NCI-H187 treated with DMSO at 0.1 percent for 48 hours (cell line): ENCODE data around the gene SPTBN4.
"Not testable (repeated sequence)": the region's sequence is repeated elsewhere in the genome, so short reads cannot be mapped to it uniquely, and the experiment has no call there.

Experiments
- DNase-seq: peaks from one replicate; lab custom pipeline; 2025; lab: John Stamatoyannopoulos, UW

The SPTBN4 gene

DNA sequence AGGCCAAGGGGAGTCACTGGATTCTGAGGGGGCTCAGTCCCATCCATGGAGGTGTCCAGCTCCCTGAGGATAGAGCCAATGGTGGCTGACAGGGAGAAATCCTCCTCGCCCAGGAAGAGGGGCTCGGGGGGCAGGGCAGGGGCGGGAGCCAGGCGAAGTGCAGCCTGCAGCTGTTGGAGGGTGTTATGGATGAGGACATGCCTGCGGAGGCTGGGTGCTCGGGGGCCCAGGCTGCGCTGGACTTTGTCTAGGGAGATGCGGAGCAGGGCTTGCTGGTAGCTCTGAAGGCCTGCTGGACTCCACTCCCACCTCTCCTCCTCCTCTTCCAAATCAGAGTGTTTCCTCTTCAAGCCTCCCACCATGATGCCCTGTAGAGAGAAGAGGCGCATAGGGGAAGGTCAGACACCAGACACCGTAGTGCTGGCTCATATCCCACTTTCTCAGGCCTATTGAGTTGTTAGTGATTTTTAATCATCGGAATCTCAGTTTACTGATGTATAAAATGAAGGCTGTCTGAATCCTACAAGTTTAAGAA, 25.0 kb upstream of the SPTBN4 start:
- DNase-seq: no peak

- DNase-seq: no peak
Observed at GRCh38 chr19:40442328-40443130, 24.3 kb upstream of the SPTBN4 start.

DNA sequence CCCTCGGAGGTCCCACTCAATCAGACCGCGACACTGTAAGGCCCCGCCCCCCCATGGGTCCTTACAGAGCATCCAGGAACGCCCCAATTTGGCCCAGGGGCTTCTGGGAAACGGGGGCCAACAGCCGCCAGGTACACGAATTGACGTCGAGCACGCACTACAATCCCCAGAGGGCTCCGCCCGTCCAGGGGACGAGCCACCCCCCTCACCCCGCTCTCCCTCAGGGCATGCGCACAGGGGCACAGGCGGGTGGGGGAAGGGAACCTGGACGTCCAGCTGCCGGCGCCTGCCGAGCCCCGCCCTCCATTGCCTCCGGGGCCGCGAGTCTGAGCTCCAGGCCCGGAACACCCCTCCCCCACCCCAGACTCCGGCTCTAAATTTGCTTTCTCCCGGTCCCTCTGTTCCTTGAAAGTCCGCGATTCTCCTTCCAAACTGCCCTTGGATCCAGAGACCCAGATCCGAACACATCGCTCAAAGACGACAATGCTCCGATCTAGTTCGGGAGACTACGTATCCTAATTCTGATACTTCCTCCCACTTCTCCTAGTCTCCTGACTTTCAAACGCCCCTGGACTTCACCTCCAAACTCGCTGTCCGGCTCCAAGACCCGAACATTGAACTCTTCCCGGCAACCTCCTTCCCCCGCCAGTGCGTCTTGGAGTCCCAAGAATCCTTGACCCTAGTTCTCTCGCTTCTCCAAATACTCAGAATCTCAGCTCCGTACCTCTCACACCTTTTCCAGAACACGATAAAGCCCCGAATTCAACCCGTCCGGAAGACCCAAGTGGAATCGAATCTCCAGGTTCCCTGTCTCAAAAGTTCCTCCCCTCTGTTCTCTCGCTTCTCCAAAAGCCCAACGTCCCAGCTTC, 23.4 kb upstream of the SPTBN4 start:
- DNase-seq: peak; percentile 92

GRCh38 chr19:40444000-40444824, 22.6 kb upstream of the SPTBN4 start, which contains the start of gene SERTAD3:
TSS of gene SERTAD3 (minus strand) at chr19:40444335. CDS start at chr19:40442080, 2,255 bp downstream.
- DNase-seq: peak; percentile 83

DNA sequence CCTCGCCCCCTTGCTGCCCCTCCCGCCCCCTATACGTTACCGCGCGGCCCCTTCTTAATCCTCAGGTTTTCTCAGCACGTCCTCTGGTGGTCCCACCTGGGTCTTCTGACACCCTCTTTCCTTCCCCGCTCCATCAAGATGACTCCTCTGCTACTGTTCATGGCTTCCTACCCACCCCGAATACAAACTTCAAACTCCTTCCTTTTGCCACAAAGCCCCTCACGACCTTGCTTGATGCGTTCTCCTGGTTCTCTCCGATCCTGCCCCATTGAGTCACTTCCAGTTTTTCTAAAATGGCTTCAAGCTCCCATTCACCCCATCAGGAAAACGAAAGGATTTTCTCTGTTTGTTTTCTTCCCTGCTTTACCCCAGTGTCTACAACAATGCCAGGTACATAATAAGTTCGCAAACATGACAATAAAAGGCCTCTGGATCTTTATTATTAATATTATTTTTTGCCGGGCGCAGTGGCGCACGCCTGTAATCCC, 21.9 kb upstream of the SPTBN4 start:
- DNase-seq: no peak

- DNase-seq: no peak
Observed at GRCh38 chr19:40445780-40446262, 21.0 kb upstream of the SPTBN4 start.

GRCh38 chr19:40446263-40446784, 20.5 kb upstream of the SPTBN4 start:
- DNase-seq: no peak

- no peak for DNase-seq
Observed at GRCh38 chr19:40449506-40449905, 17.3 kb upstream of the SPTBN4 start.

DNA sequence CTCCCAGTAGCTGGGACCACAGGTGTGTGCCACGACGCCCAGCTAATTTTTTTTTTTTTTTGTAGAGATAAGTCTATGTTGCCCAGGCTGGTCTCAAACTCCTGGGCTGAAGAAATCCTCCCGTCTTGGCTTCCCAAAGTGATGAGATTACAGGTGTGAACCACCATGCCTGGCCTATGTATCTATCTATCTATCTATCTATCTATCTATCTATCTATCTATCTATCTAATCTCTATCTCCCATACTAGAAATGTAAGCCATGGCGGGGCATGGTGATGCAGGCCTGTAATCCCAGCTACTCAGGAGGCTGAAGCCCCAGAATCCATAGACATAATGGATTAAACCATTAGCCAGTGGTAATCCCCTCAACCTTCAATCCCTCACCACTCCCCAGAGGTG, 16.1 kb upstream of the SPTBN4 start:
- no peak for DNase-seq

- DNase-seq: no peak
Observed at GRCh38 chr19:40452016-40452415, 14.8 kb upstream of the SPTBN4 start.

DNA sequence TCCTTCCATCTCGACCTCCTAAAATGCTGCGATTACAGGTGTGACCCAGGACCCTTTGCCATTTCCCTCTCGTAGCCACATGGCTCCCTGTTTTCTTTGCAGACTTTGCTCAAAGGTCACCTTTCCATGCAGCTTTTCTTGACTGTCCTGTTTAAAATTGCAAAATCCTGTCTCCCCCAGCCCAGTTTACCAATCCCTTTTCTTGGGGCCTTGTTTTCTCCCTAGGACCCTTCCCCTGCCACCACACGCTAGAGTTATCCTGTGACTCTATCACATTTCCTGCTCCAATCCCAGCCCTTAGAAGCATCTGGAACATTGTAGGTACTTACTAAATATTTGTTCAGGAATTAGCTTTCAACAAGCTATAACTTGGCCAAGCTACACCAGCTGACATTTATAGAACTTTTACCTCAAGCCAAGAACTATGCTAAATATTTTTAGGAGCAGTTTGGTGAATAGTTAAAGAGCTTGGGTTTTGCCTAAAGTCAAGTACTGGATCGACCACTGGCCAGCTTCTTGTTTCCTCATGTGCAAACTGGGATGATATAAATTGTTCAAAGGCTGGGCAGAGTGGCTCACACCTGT, 13.6 kb upstream of the SPTBN4 start:
- no peak for DNase-seq

DNA sequence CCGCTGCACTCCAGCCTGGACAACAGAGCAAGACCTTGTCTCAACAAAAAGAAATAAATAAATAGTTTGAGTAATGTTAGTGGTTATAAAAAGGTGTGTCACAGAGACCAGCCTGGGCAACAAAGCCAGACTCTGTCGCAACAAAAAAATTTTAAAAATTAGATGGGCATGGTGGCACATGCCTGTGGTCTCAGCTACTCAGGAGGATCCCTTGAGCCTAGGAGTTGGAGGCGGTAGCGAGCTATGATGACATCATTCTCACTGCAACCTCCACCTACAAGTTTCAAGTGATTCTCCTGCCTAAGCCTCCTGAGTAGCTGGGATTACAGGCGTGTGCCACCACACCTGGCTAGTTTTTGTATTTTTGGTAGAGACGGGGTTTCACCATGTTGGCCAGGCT, 12.9 kb upstream of the SPTBN4 start:
- not testable (repeated sequence) for DNase-seq

DNA sequence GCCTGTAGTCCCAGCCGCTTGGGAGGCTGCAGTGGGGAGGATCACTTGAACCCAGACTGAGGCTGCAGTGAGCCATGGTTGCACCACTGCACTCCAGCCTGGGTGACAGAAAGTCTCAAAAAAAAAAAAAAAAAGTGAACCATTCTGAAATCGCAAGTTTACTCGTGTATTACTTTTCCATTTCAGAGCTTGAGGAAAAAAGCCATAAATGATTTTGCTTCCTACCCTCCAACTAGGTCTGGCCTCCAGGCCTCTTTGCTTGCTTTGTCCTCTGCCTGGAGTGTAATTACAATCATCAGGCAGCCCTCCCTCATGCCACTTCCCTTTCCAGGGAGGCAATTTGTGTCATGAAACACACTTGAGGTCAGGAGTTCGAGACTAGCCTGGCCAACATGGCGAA, 9.8 kb upstream of the SPTBN4 start:
- no peak for DNase-seq

- no peak for DNase-seq
Observed at GRCh38 chr19:40457953-40458596, 8.7 kb upstream of the SPTBN4 start.

- DNase-seq: no peak
Observed at GRCh38 chr19:40458597-40458974, 8.2 kb upstream of the SPTBN4 start.

GRCh38 chr19:40460185-40460584, 6.6 kb upstream of the SPTBN4 start:
- no peak for DNase-seq

GRCh38 chr19:40461669-40462221, 5.1 kb upstream of the SPTBN4 start:
- DNase-seq: no peak

DNA sequence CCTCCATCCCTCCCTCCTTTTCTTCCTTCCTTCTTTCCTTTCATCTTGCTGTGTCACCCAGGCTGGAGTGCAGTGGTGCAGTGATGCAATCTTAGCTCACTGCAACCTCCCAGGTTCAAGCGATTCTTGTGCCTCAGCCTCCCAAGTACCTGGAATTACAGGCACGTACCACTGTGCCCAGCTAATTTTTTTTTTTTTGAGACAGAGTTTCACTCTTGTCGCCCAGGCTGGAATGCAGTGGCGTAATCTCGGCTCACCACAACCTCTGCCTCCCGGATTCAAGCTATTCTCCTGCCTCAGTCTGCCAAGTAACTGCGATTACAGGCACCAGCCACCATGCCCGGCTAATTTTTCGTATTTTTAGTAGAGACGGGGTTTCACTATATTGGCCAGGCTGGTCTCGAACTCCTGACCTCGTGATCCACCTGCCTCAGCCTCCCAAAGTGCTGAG, 3.2 kb upstream of the SPTBN4 start:
- DNase-seq: not testable (repeated sequence)

DNA sequence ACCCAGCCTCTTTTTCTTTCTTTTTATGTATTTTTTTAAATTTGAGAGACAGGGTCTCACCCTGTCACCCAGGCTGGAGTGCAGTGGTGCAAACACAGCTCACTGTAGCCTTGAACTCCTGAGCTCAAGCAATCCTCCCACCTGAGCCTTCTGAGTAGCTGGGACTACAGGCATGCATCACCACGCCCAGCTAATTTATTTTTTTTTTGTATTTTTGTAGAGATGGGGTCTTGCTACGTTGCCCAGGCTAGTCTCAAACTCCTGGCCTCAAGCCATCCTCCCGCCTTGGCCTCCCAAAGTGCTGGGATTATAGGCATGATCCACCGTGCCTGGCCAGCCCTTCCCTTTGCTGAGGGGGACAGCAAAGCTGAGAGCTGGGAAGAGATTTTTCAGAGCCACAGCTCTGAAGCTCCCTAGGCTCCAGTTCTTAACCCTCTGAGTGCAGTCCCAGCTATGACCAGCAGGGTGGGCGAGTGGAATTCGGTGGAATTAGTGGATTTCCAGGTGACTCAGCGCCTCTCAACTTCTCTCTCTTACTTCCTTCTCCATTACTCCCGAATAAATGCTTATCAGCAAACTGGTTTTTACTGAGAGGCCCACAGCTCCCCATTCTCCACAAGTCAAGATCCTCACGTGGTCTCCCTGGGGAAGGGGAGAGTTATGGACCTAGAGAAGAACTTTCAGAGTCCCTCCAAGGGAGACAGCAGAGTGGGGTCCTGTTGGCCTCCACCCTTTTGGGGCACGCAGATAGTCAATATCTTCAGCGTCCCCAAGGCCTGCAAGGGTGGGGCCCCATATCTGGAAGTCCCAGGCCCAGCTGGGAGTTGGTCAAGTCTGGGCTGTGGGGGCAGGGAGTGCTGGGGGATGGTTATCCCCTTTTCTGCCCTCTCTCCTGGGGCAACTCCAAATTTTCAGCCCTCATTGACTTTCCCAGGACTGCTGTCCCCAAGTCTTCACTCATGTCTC, 2.5 kb upstream of the SPTBN4 start:
- no peak for DNase-seq
